HepG2 (cell line): ENCODE results near the gene IER5L. TPM values are rescaled to one million over a fixed set of nuclear protein-coding genes. Genes with fewer than 3 reads are reported as not detected.
A peak's percentile ranks its signal among the peaks of the same experiment; 100 is the strongest.

Experiments used
- CEBPZ ChIP-seq: IDR thresholded peaks from 2 replicates; pipeline ENCODE4 v1.6.1; 2012; ENCODE audit warnings: low read length, improper control_type of control experiment
- EP300 ChIP-seq, 3 experiments: sonication (generic) in 1 of 3; formaldehyde crosslinking in 1 of 3; IDR thresholded peaks; 2 replicates each; pipeline versions ENCODE4 v1.5.1 to v1.6.1; 2011 to 2020; ENCODE audit warnings: low read depth in 2 of 3, low read length in 2 of 3, borderline replicate concordance in 1 of 3, improper control_type of control experiment in 1 of 3, mild to moderate bottlenecking in 1 of 3, missing genetic modification reagents in 1 of 3, moderate library complexity in 1 of 3
- NCOA5 ChIP-seq: sonication (generic); formaldehyde crosslinking; IDR thresholded peaks from 2 replicates; pipeline ENCODE4 v1.4.0; 2020; ENCODE audit warnings: missing genetic modification reagents
- NR2F6 ChIP-seq, 2 experiments: IDR thresholded peaks; 2 replicates each; pipeline ENCODE4 v1.6.1; 2016; ENCODE audit warnings: antibody characterized with exemption in 1 of 2, mild to moderate bottlenecking in 1 of 2
- PHF5A ChIP-seq: IDR thresholded peaks from one replicate; pipeline ENCODE4 v1.6.1; 2018; ENCODE audit warnings: low read depth, missing genetic modification reagents; ENCODE audit not compliant: unreplicated experiment
- PITX1 ChIP-seq: sonication (generic); formaldehyde crosslinking; IDR thresholded peaks from 2 replicates; pipeline ENCODE4 v1.5.1; 2020; ENCODE audit warnings: mild to moderate bottlenecking, missing genetic modification reagents
- RNF2 ChIP-seq: fragments of 450-650 bp; conservative IDR thresholded peaks from 2 replicates; pipeline ENCODE4 v1.6.1; 2016; ENCODE audit warnings: low read depth
- SIX1 ChIP-seq: sonication (generic); formaldehyde crosslinking; IDR thresholded peaks from 2 replicates; pipeline ENCODE4 v1.4.0; 2020; ENCODE audit warnings: missing genetic modification reagents, borderline replicate concordance
- SYNCRIP ChIP-seq: fragments of 200-400 bp; formaldehyde crosslinking; IDR thresholded peaks from 2 replicates; pipeline ENCODE4 v1.6.1; 2018; ENCODE audit warnings: mild to moderate bottlenecking, low read depth, low read length; ENCODE audit not compliant: insufficient read depth
- TCF12 ChIP-seq, 2 experiments: fragments of 450-650 bp in 1 of 2; sonication (generic) in 1 of 2; formaldehyde crosslinking in 1 of 2; IDR thresholded peaks; 2 replicates each; pipeline versions ENCODE4 v1.6.1 to v1.8.0; 2017 to 2022; ENCODE audit warnings: antibody characterized with exemption in 1 of 2, mild to moderate bottlenecking in 1 of 2, missing genetic modification reagents in 1 of 2, moderate library complexity in 1 of 2
- TP53 ChIP-seq: sonication (generic); formaldehyde crosslinking; conservative IDR thresholded peaks from 2 replicates; pipeline ENCODE4 v1.4.0; 2020; ENCODE audit warnings: missing genetic modification reagents
- ZMYM4 ChIP-seq: sonication (generic); formaldehyde crosslinking; IDR thresholded peaks from 2 replicates; pipeline ENCODE4 v1.8.1; 2023; ENCODE audit warnings: mild to moderate bottlenecking, missing genetic modification reagents
- ZNF180 ChIP-seq: sonication (generic); formaldehyde crosslinking; IDR thresholded peaks from 2 replicates; pipeline ENCODE4 v1.4.0; 2020; ENCODE audit warnings: low read depth, missing genetic modification reagents, borderline replicate concordance
- ZNF205 ChIP-seq: IDR thresholded peaks from 2 replicates; pipeline ENCODE4 v1.6.1; 2018; ENCODE audit warnings: missing biosample characterization, missing genetic modification reagents
- ZNF547 ChIP-seq: sonication (generic); formaldehyde crosslinking; IDR thresholded peaks from 2 replicates; pipeline ENCODE4 v1.5.1; 2020; ENCODE audit warnings: mild to moderate bottlenecking, missing genetic modification reagents
- ZNF850 ChIP-seq: sonication (generic); formaldehyde crosslinking; conservative IDR thresholded peaks from 2 replicates; pipeline ENCODE4 v1.9.0; 2021; ENCODE audit warnings: mild to moderate bottlenecking, missing genetic modification reagents
- polyA plus RNA-seq, 8 experiments: library from polyadenylated mRNA; depleted of rRNA in 3 of 8; stranded (reverse) in 7 of 8; unstranded in 1 of 8; fragments of >200 nt; fragmentation: Illumina TruSeq in 4 of 8; extraction: Trizol in 4 of 8; gene quantifications; 2 replicates each; pipeline versions ENCODE4 v1.2.1 to v1.2.3, GENCODE V29; 2011 to 2016; ENCODE audit warnings: low read depth in 4 of 8, missing spikeins in 1 of 8, mixed read lengths in 1 of 8; ENCODE audit not compliant: insufficient read depth in 1 of 8
- total RNA-seq, 5 experiments: library from RNA; depleted of rRNA; stranded (reverse); fragments of >200 nt; fragmentation: Illumina TruSeq; extraction: Trizol; gene quantifications; 2 replicates each; pipeline ENCODE4 v1.2.3, GENCODE V29; 2016; ENCODE audit warnings: low read depth in 1 of 5
- TF ChIP-seq, protein P1 (sequence below): sonication (generic); formaldehyde crosslinking; IDR thresholded peaks from 2 replicates; pipeline ENCODE4 v1.4.0; 2020; ENCODE audit warnings: low read depth, mild to moderate bottlenecking, missing genetic modification reagents
- TF ChIP-seq, protein P2 (sequence below): sonication (generic); formaldehyde crosslinking; IDR thresholded peaks from 2 replicates; pipeline ENCODE4 v1.4.0; 2020; ENCODE audit warnings: missing genetic modification reagents
- TF ChIP-seq, protein P3 (sequence below): sonication (generic); formaldehyde crosslinking; IDR thresholded peaks from 2 replicates; pipeline ENCODE4 v1.8.0; 2022; ENCODE audit warnings: mild to moderate bottlenecking, missing genetic modification reagents, borderline replicate concordance

The IER5L gene
- total and polyA plus RNA-seq, 2 of the 13 experiments (the other 11 are each of a cell fraction or from before 2014, with no cell fraction given), result 1.8 to 3.3 TPM

GRCh38 chr9:129139233-129139992, 38.6 kb downstream of the IER5L start (continued):
- TF ChIP-seq SYNCRIP, result no peak
- TF ChIP-seq ZMYM4 (CRISPR knock-in tag), result no peak
- TF ChIP-seq, protein P1, sequence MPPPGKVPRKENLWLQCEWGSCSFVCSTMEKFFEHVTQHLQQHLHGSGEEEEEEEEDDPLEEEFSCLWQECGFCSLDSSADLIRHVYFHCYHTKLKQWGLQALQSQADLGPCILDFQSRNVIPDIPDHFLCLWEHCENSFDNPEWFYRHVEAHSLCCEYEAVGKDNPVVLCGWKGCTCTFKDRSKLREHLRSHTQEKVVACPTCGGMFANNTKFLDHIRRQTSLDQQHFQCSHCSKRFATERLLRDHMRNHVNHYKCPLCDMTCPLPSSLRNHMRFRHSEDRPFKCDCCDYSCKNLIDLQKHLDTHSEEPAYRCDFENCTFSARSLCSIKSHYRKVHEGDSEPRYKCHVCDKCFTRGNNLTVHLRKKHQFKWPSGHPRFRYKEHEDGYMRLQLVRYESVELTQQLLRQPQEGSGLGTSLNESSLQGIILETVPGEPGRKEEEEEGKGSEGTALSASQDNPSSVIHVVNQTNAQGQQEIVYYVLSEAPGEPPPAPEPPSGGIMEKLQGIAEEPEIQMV, result no peak
- TF ChIP-seq EP300 (IDR thresholded peaks at IDR 0.05; ENCODE audit: low read depth in 2 of 2, low read length in 2 of 2), result no peak
- no peak for TF ChIP-seq EP300 (CRISPR knock-in tag; IDR thresholded peaks at IDR 0.05; ENCODE audit: borderline replicate concordance)
- TF ChIP-seq CEBPZ, result no peak
- no peak for TF ChIP-seq ZNF850 (CRISPR knock-in tag)
- 0 out of 2 replicates have a peak, but pooled peaks have one; percentile 24 for TF ChIP-seq PITX1
- TF ChIP-seq, protein P2, sequence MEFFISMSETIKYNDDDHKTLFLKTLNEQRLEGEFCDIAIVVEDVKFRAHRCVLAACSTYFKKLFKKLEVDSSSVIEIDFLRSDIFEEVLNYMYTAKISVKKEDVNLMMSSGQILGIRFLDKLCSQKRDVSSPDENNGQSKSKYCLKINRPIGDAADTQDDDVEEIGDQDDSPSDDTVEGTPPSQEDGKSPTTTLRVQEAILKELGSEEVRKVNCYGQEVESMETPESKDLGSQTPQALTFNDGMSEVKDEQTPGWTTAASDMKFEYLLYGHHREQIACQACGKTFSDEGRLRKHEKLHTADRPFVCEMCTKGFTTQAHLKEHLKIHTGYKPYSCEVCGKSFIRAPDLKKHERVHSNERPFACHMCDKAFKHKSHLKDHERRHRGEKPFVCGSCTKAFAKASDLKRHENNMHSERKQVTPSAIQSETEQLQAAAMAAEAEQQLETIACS (CRISPR knock-in tag), result no peak
- no peak; the same call in 1 of the 2 replicates for TF ChIP-seq ZNF205
- TF ChIP-seq NR2F6 (IDR thresholded peaks at IDR 0.05), result no peak
- TF ChIP-seq NR2F6 (CRISPR knock-in tag; IDR thresholded peaks at IDR 0.05), result no peak
- TF ChIP-seq PHF5A (CRISPR knock-in tag), result no peak
- no peak for TF ChIP-seq ZNF180 (CRISPR knock-in tag)
- TF ChIP-seq SIX1 (CRISPR knock-in tag), result no peak
- peak; percentile 85 for TF ChIP-seq RNF2
- TF ChIP-seq ZNF547, result no peak; the same call in 1 of the 2 replicates
- no peak for TF ChIP-seq TP53 (CRISPR knock-in tag)
- no peak for TF ChIP-seq NCOA5
- no peak for TF ChIP-seq TCF12 (IDR thresholded peaks at IDR 0.05)
- TF ChIP-seq TCF12 (CRISPR knock-in tag; IDR thresholded peaks at IDR 0.05), result 0 out of 2 replicates have a peak, but pooled peaks have one; percentile 29
- TF ChIP-seq, protein P3, sequence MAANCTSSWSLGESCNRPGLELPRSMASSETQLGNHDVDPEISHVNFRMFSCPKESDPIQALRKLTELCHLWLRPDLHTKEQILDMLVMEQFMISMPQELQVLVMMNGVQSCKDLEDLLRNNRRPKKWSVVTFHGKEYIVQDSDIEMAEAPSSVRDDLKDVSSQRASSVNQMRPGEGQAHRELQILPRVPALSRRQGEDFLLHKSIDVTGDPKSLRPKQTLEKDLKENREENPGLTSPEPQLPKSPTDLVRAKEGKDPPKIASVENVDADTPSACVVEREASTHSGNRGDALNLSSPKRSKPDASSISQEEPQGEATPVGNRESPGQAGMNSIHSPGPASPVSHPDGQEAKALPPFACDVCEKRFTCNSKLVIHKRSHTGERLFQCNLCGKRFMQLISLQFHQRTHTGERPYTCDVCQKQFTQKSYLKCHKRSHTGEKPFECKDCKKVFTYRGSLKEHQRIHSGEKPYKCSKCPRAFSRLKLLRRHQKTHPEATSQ (CRISPR knock-in tag), result no peak
